PC-9 (cell line): Measurements from ENCODE around the gene EML5.

ENCODE experiments used
- CTCF ChIP-seq: fragments of 200-600 bp; sonication (generic); conservative IDR thresholded peaks from 2 replicates; pipeline ENCODE4 v1.6.1; 2017; ENCODE audit warnings: mixed run types, antibody characterized with exemption, mild to moderate bottlenecking, moderate library complexity
- EZH2 ChIP-seq: fragments of 200-600 bp; sonication (generic); IDR thresholded peaks from 2 replicates; pipeline ENCODE4 v1.8.0; 2017; ENCODE audit warnings: antibody characterized with exemption, low read depth

- TF ChIP-seq CTCF (no peak), EZH2 (no peak)
These were observed 22.0 kb downstream of the EML5 start for GRCh38 chr14:88770736-88771135.
